ENCODE data around the gene PTOV1.

The PTOV1 gene

DNA sequence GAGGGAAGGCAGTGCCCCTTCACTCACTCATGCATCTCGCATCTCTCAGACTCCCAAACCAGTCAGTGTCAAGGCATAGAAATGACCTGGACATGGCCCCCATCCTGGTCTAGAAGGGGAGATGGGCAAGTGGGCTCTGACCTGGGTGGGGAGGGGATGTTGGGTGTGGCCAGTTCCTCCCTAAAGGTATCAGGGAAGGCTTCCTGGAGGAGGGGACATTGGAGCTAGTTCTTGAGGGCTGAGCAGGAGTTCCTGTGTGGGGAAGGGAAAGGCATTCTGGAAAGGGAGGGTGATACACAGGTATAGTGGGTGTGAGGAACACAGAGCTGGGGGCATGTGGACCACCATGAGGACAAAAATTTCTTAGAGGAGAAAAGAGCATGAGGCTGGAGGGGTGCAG is 41.8 kb downstream of the PTOV1 start:
- DNase-seq: no peak

DNA sequence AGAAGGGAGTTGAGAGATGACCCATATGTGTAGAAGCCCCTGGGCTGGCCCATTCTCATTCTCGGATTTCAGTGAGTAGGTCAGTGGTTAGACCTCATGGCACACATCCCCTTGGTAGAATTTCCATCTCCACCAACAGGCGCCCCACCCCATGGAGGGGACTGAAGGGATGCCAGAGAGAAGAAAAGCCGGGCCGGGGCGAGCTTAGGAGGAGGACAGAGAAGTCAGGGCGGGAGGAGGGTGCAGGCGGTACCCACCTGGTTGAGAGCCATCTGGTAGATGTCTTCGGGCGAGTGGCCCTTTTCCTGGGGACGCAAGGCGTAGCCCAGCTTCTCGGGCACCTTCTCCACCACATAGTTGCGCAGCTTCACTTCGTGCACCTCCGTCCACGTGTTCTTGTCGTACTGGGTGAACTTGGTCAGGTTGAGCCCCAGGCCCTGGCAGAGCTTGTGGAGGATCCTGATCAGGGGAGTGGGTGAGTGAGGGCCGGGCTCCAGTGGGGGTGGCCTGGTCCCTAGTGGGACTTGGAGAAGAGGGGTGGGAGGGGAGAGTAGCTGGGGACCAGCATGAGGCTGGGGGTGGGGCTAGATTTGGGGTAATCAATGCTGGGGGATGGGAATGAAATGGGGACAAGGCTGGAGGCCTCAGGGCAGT is 43.2 kb downstream of the PTOV1 start:
- no peak for DNase-seq

DNA sequence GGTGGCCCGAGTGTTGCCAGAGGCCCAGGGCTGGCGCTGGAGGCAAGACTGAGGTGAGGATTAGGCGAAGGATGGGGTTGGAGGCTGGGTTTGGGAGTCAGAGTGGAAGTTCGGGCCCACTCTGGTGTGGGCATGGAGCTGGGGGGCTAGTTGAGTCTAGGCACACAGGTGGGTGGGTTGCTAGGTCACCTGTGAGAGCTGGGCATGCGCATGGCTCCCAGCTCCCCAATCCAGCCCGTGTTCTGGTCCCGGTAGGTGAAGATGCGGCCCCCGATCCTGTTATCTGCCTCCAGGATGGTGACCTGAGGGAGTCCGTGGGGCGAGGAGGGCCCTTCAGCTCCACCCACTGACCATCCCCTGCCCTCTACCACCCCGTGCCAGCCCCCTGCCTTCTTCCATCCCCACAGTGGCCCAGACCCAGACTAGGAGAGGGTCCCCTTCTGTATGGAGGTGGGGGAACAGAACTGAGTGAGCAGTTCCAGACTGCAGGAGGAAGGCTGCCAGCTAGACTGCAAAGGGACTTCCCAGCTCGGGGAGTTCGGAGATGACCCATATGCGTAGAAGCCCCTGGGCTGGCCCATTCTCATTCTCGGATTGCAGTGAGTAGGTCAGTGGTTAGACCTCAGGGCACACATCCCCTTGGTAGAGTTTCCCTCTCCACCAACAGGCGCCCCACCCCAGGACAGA is 44.1 kb downstream of the PTOV1 start:
- peak; percentile 75 to 88 for DNase-seq

DNA sequence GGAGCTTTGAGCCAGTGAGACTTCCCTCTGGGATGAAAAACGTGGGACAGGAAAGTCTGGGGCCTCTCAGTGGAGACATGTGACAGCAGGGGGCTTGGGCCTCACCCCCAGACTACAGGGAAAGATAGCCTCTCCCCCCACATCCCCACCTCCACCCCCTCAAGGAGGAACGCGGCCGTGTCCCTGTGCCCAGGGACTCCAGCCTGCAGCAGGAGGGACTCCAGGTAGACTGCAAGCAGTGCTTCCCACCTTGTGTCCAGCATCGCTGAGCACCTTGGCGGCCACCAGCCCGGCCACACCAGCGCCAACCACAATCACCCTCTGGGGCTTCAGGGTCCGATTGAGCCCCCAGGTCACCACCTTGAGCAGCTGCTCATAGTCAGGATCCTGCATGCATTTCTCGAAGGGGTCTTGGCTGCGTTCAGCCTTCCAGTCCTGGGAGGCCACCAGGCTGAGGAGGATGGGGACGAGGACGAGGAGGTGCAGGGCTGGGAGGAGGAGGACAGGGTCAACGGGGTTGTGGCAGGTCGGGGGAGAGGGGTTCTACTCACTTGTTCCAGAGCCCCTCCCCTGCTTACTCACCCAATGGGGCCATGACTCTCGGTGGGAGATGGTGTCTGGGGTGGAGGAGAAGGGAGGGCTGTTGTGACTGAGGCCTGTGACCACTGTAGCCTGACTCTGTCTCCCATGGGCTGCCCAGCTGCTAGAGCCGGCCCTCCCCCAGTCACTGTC is 44.8 kb downstream of the PTOV1 start:
- DNase-seq: no peak

DNA sequence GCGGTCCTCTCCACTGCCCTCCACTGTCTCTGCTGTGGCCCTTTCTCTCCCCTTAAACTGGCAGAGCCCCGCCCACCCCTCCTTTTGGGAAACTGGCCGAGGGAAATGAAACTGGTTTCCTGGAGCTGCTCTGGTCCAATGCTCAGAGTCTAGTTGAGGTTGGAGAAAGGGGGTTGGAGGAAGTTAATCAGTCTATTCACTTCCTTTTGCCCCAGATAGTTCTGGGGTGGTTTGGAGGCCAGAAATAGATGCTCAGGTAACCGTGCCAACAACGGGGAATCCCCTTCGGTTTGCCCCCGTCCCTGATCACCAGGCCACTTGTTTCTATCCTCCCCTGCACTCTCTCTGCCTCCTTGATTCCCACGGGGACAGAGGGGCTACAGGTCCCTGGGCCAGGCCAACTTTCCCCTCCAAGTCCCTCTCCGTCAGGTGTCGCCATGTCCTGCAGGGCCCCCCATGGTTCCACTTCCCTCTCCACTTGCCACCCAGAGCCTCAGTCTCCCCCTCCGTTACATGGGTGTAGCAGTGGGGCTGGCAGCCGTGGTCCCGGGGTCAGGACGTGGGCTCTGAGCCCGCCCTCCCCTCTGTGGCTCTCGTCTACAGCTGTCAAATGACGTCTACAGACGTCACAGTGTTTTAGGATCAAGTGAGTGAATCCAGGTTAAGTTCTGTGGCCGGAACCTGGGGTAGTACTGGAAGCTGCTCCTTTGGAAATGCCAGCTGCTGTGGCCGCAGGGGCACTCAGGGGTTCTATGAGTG is 46.1 kb downstream of the PTOV1 start, which contains the start of gene IL4I1:
Gene IL4I1 (minus strand): TSS at position 25 of the 759 bp plus-strand sequence. CDS start 727 bp downstream, outside the sequence.
- peak; percentile 89 to 95 for DNase-seq

DNA sequence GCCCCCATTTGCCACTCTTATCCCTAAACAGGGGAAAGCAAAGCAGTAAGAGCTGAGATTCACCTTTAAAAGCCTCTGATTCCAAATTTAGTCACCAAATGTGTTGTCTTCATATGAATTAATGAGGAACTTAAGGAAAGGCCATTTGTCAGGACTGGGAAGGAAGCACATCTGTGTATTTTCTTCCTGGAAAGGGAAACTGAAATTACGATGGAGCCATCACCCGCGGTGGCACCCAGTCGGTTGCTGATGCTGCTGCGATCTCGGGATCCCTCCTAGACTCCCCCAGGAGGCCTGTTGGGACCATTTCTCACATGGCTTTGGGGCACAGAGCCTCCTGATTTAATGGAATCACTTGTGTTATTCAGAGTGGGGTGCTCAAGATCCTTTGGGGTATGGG is 53.2 kb downstream of the PTOV1 start:
- peak; percentile 57 to 68 for DNase-seq

DNA sequence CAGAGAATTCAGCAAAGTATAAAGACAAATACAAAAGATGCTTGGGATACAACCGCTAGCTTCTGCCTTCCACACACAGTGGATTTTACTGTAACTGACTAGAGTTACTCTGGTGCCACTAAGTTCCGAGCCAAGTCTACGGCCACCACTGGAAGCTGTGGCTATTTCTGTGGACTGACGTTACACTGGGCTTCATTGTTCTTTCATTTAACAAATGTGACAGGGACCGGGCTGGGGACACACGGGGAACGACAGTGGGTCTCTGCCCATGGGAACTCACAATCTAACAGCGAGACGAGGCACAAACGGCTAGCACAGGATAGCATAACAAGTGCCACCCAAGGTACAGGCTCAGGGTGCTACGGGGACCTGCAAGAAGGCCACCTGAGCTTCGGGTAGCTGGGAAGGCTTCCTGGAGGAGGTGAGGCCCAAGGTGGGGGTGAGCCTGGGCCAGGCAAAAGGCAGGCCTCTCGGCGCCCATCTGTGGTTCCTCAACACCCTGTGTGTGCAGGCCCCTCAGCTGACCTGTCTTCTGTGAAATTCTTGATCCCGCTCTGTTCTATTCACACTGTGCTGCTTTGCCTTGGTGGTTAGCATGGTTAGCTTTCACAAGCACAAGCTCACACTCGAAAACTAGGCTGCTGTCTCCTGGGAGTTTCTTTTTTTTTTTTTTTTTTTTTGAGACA is 56.1 kb downstream of the PTOV1 start:
- no peak for DNase-seq

DNA sequence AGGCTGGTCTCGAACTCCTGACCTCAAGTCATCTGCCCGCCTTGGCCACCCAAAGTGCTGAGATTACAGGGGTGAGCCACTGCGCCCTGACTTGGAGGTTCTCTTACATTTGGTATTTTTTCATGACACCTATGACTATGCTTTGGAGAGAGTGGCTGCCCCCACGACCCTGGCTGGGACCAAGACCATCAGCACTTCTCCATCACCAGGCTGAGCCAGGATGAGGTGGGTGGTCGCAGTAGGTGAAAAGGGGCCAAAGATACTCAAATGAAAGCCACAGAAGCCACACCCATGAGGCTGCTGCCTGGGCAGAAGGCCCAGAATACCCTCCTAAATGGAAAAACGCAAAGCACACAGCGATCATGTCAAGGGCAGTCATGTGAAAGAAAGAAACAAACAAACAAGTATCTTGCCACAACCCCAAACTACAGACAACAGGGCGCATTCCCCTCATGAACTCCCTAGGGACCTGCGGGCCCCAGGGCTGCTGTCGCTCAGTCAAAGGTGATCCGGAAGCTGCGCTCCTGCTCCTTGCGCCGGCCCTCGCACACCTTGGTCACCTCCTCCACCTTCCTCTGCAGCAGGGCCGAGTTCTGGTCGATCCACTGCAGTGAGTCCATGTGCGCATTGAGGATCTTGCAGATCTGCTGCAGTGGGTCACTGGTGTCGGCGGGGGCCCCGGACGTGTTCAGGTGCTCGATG is 56.9 kb downstream of the PTOV1 start:
- no peak for DNase-seq

DNA sequence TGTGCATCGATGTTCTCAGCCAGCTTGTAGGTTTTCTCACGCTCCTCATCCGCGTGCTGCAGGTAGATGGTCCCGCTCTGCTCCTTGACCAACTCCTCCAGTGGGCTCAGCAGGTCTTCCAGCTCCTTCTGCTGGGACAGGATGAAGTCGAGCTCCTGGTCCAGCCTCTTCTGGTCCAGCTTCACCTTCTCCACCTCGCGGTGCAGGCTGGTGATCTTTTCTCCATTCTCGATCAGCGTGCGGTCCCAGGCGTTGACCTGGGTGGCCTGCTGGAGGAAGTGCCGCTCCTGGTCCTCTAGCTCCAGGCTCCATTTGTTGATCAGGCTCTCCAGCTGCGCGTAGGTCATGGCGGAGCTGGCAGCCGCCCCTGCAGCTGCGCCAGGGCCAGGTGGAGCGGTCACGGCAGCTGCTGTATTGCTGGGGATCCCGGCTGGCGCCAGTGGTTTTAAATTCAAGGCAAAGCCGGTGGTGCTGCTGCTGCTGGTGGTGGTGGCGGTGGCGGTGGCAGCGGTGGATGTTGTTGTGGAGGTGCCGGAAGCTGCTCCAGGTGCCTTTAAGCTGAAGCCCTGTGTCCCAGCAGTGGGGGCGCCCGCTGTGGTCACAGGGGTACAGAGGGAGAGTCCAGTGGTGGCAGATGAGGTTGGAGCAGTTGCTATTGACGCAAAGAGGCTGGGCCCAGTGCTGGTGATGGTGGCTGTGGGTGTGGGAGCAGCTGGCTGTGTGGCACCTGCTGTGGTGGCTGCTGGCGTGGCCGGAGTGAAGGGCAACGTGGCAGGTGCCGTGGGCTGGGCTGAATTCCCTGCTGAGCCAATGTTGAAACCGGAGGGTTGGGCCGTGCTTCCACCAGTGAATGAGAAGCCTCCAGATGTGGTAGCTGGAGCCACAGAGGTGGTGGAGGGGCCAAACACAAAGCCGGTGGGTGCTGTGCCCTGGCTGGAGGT is 57.8 kb downstream of the PTOV1 start:
- no peak for DNase-seq

DNA sequence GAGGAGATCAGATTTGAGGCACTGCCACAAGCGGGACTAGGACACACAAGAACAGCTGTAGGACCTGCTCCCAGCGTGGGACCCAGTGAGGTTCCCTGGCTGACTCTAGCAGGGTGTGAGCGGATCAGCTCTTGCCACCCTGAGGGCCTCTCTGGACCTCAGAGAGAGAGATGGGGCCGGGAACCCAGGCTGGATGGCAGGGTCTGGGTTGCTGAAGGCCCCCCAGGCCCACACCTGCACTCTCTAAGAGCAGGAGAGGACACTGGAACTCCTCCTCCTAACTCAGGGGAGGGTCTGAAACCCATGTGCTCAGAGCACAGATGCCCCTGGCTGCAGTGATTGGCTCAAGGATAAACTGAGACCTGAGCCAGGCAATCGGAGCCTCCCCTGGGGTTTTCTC is 59.2 kb downstream of the PTOV1 start:
- DNase-seq: no peak
